HEK293 (cell line): ENCODE data around the gene ZNF48.

Experiments
- CTCF ChIA-PET: fragments of 350-600 bp; formaldehyde crosslinking; extraction: SDS; loops from one replicate; lab custom pipeline; 2021; ENCODE audit warnings: antibody characterized with exemption; lab: Yijun Ruan, JAX
- POLR2A ChIA-PET: fragments of 300-600 bp; formaldehyde crosslinking; extraction: SDS; loops from one replicate; lab custom pipeline; 2020; ENCODE audit warnings: antibody characterized with exemption, inconsistent platforms; lab: Yijun Ruan, JAX
- H3K27ac ChIP-seq: fragments of 200-500 bp; sonication (Bioruptor generic); 2 replicates; pipeline ENCODE4 v1.5.1; 2014; ENCODE audit warnings: low read depth, low read length, control low read depth, inconsistent platforms; ENCODE audit errors: extremely low read depth
- H3K36me3 ChIP-seq, 2 experiments: fragments of 200-500 bp in 1 of 2; sonication (Bioruptor generic) in 1 of 2; 1 replicate in 1 of 2; 2 replicates in 1 of 2; pipeline ENCODE4 v1.5.1; 2014 to 2017; ENCODE audit warnings: inconsistent platforms in 2 of 2, low read length in 2 of 2; ENCODE audit not compliant: control insufficient read depth in 2 of 2, insufficient read depth in 1 of 2
- H3K4me1 ChIP-seq: fragments of 200-500 bp; sonication (Bioruptor generic); 2 replicates; pipeline ENCODE4 v1.5.1; 2014; ENCODE audit warnings: mild to moderate bottlenecking, low read length, inconsistent platforms; ENCODE audit not compliant: control insufficient read depth, insufficient read depth
- H3K4me3 ChIP-seq: 2 replicates; pipeline ENCODE4 v1.5.1; 2011; ENCODE audit warnings: low read depth, mild to moderate bottlenecking, control low read depth, low read length, moderate library complexity
- H3K9me3 ChIP-seq: fragments of 200-500 bp; sonication (Bioruptor generic); 2 replicates; pipeline ENCODE4 v1.5.1; 2014; ENCODE audit warnings: low read depth, low read length, inconsistent platforms; ENCODE audit not compliant: control insufficient read depth, insufficient read depth
- EGR2 ChIP-seq: fragments of 450-650 bp; formaldehyde crosslinking; IDR thresholded peaks from 2 replicates; pipeline ENCODE4 v1.5.1; 2016; ENCODE audit warnings: low read depth, missing biosample characterization, missing genetic modification characterization
- GFI1B ChIP-seq: fragments of 450-650 bp; formaldehyde crosslinking; IDR thresholded peaks from 2 replicates; pipeline ENCODE4 v1.5.1; 2016; ENCODE audit warnings: missing biosample characterization, missing genetic modification characterization
- RBAK ChIP-seq: fragments of 450-650 bp; formaldehyde crosslinking; IDR thresholded peaks from 2 replicates; pipeline ENCODE4 v1.5.1; 2016; ENCODE audit warnings: missing biosample characterization, missing genetic modification characterization
- TCF7L2 ChIP-seq: IDR thresholded peaks from 2 replicates; pipeline ENCODE4 v1.6.1; 2011; ENCODE audit warnings: low read depth, mild to moderate bottlenecking, inconsistent platforms, low read length, moderate library complexity, borderline replicate concordance
- ZNF157 ChIP-seq: fragments of 450-650 bp; formaldehyde crosslinking; IDR thresholded peaks from 2 replicates; pipeline ENCODE4 v1.5.1; 2016; ENCODE audit warnings: missing biosample characterization, missing genetic modification characterization
- ZNF324 ChIP-seq: fragments of 450-650 bp; formaldehyde crosslinking; IDR thresholded peaks from 2 replicates; pipeline ENCODE4 v1.5.1; 2016; ENCODE audit warnings: missing biosample characterization, missing genetic modification characterization
- ZNF416 ChIP-seq: fragments of 450-650 bp; formaldehyde crosslinking; IDR thresholded peaks from 2 replicates; pipeline ENCODE4 v1.5.1; 2016; ENCODE audit warnings: missing biosample characterization, missing genetic modification characterization
- ZNF654 ChIP-seq: fragments of 450-650 bp; formaldehyde crosslinking; IDR thresholded peaks from 2 replicates; pipeline ENCODE4 v1.5.1; 2016; ENCODE audit warnings: low read depth, missing biosample characterization, missing genetic modification characterization
- TF ChIP-seq, protein P1 (sequence below): fragments of 450-650 bp; formaldehyde crosslinking; IDR thresholded peaks from 2 replicates; pipeline ENCODE4 v1.5.1; 2016; ENCODE audit warnings: missing biosample characterization, missing genetic modification characterization
- TF ChIP-seq, protein P2 (sequence below): fragments of 450-650 bp; formaldehyde crosslinking; IDR thresholded peaks from 2 replicates; pipeline ENCODE4 v1.5.1; 2016; ENCODE audit warnings: missing biosample characterization, missing genetic modification characterization
- TF ChIP-seq, protein P3 (sequence below): fragments of 450-650 bp; formaldehyde crosslinking; IDR thresholded peaks from 2 replicates; pipeline ENCODE4 v1.5.1; 2016; ENCODE audit warnings: missing biosample characterization, missing genetic modification characterization

The ZNF48 gene

DNA sequence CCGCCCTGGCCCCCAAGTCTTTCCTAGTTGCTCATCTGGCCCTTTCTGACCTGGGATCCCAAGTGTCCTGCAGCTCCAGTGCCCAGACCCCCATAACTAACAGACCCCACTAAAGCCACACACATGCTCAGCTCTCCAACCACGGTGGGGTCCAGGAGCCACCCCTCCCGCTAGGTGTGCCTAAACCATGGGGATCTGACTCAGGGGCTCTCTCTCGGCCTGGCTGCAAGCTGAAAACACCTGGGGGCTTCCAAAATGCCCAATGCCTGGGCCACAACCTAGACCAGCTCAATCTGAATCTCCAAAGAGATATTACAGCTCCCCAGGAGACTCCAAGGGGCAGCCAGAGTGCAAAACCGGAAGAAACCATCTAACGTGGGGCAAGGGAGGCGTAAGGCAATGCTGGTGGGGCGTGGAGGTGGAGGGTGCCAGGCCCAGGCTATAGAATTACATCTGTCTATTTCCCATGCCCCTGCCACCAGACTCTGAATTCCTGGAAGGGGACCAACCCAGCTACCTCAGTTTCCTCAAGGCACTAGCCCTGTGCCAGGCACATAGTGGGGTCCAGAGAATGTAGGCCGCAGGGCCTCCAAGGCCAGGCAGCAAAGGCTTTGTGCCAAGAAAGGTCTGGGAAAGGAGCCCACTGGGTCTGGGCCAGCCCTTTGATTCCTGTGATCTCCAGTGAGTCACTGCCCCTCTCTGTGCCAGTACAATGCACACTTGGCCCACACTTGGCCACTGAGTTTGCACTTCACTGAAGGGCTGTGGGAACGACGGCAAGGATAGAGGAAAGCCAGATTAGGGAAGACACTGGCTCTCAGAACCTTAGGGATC lies 43.4 kb upstream of the ZNF48 start:
- H3K4me1 ChIP-seq, result no peaks in the 10 kb centered on the region
- POLR2A ChIA-PET, result interaction anchor here (0.6 to 1.2 kb wide), 2 partner anchors 56 to 282 kb away, joined by 3 read pairs; no protein-coding TSS in a partner anchor
- TF ChIP-seq TCF7L2 (no peak), ZNF416 (tag by site-specific recombination) (no peak), ZNF324 (no peak), RBAK (tag by site-specific recombination) (no peak), GFI1B (no peak), ZNF157 (tag by site-specific recombination) (no peak)
- TF ChIP-seq, protein P1, sequence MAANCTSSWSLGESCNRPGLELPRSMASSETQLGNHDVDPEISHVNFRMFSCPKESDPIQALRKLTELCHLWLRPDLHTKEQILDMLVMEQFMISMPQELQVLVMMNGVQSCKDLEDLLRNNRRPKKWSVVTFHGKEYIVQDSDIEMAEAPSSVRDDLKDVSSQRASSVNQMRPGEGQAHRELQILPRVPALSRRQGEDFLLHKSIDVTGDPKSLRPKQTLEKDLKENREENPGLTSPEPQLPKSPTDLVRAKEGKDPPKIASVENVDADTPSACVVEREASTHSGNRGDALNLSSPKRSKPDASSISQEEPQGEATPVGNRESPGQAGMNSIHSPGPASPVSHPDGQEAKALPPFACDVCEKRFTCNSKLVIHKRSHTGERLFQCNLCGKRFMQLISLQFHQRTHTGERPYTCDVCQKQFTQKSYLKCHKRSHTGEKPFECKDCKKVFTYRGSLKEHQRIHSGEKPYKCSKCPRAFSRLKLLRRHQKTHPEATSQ, result no peak
- TF ChIP-seq, protein P2, sequence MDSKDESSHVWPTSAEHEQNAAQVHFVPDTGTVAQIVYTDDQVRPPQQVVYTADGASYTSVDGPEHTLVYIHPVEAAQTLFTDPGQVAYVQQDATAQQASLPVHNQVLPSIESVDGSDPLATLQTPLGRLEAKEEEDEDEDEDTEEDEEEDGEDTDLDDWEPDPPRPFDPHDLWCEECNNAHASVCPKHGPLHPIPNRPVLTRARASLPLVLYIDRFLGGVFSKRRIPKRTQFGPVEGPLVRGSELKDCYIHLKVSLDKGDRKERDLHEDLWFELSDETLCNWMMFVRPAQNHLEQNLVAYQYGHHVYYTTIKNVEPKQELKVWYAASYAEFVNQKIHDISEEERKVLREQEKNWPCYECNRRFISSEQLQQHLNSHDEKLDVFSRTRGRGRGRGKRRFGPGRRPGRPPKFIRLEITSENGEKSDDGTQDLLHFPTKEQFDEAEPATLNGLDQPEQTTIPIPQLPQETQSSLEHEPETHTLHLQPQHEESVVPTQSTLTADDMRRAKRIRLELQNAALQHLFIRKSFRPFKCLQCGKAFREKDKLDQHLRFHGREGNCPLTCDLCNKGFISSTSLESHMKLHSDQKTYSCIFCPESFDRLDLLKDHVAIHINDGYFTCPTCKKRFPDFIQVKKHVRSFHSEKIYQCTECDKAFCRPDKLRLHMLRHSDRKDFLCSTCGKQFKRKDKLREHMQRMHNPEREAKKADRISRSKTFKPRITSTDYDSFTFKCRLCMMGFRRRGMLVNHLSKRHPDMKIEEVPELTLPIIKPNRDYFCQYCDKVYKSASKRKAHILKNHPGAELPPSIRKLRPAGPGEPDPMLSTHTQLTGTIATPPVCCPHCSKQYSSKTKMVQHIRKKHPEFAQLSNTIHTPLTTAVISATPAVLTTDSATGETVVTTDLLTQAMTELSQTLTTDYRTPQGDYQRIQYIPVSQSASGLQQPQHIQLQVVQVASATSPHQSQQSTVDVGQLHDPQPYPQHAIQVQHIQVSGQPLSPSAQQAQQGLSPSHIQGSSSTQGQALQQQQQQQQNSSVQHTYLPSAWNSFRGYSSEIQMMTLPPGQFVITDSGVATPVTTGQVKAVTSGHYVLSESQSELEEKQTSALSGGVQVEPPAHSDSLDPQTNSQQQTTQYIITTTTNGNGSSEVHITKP (tag by site-specific recombination), result peak; percentile 94

DNA sequence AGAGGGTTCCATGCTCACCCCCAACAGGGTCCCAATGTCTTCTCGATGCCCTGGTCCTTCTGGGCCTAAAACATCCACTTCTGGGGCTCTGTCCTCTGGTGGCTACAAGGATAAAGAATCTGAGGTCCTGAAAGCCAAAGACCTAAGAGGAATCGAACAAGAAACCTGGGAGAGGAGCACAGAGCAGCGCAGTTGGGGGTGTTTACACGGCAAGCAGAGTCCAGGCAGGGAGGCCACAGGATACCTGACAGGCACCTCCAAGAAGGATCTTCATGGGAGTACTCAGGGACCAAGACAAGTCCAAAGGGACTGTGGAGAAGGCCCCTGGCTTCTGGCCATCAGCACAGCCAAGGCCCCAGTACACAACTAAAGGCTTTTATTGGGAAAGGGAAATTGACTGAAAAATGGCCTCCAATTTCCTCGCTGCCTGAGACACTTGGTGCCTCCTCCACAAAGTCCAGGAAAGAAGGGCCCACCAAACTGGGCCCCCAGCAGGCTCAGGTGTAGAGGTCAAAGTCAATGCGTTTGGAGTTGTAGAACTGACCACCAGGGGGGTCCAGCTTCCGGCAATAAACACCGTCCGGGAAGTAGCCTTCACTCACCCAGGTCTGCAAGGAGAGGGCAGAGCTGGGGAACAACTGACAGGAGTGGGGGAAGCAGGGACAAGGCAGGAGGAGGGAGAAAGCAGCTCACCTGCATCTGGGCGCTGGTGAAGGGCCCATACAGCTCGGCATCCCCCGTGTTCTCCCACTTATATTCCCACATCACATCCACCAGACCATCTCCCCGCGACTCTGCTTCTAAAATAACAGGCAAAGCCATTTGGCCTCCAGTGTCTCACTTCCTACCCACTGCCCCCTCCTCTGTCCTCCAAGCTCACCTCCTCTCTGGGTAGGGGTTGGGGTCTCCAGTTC lies 42.5 kb upstream of the ZNF48 start:
- no peak for TF ChIP-seq ZNF654 (tag by site-specific recombination)
- TF ChIP-seq, protein P3, sequence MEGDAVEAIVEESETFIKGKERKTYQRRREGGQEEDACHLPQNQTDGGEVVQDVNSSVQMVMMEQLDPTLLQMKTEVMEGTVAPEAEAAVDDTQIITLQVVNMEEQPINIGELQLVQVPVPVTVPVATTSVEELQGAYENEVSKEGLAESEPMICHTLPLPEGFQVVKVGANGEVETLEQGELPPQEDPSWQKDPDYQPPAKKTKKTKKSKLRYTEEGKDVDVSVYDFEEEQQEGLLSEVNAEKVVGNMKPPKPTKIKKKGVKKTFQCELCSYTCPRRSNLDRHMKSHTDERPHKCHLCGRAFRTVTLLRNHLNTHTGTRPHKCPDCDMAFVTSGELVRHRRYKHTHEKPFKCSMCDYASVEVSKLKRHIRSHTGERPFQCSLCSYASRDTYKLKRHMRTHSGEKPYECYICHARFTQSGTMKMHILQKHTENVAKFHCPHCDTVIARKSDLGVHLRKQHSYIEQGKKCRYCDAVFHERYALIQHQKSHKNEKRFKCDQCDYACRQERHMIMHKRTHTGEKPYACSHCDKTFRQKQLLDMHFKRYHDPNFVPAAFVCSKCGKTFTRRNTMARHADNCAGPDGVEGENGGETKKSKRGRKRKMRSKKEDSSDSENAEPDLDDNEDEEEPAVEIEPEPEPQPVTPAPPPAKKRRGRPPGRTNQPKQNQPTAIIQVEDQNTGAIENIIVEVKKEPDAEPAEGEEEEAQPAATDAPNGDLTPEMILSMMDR (tag by site-specific recombination), result peak; percentile 36; the same call in 1 of the 2 replicates
- 0 out of 2 replicates have a peak, but pooled peaks have one; percentile 7 for TF ChIP-seq EGR2 (tag by site-specific recombination)
- TF ChIP-seq, all 188 proteins: peak for 2
- Histone ChIP-seq H3K4me3 (no peak overlapping the region), H3K4me1 (no peaks in the 10 kb centered on the region), H3K27ac (peak overlapping the region; percentile 18; the same call in 1 of the 2 replicates), H3K36me3 (peaks cover 5 to 60% of the 10 kb centered on the region in 2 experiments; a peak in 2 of 3 replicates), H3K9me3 (no peaks in the 10 kb centered on the region)
- POLR2A ChIA-PET, result interaction anchor here (0.7 to 1.4 kb wide), 4 partner anchors 17 to 596 kb away, joined by 3 to 6 read pairs (median 3); partner anchors contain the start of gene ORAI3
- CTCF ChIA-PET, result interaction anchor here (0.6 to 1.6 kb wide), 2 partner anchors 57 to 331 kb away, joined by 3 to 6 read pairs; no protein-coding TSS in a partner anchor

More for the DNA sequence above, 43.4 kb upstream of the ZNF48 start:
- Histone ChIP-seq H3K27ac (no peak overlapping the region), H3K9me3 (no peaks in the 10 kb centered on the region), H3K36me3 (peaks cover 5 to 51% of the 10 kb centered on the region in 2 experiments; a peak in 2 of 3 replicates), H3K4me3 (no peak overlapping the region)
- CTCF ChIA-PET, result no interaction called here
